ENCODE results near the gene MEPCE.

DNA sequence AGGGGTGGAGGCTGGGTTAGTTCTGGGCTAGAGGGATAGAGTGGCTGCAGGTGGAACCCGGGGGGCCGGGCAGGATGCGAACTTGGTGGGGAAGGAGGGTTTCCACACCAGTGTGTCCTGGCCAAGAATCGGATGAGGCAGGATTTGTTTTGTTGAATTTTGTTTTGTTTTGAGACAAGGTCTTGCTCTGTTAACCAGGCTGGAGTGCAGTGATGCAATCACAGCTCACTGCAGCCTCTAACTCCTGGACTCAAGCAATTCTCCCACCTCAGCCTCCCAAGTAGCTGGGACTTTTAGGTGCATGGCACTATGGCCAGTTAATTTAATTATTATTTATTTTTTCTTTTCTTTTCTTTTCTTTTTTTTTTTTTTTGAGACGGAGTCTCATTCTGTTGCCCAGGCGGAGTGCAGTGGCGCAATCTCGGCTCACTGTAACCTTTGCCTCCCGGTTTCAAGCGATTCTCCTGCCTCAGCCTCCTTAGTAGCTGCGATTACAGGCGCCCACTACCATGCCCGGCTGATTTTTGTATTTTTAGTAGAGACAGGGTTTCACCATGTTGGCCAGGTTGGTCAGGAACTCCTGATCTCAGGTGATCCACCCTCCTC lies 19.7 kb downstream of the MEPCE start:
- TF ChIP-seq EZH2phosphoT487 (IDR thresholded peaks at IDR 0.05; ENCODE audit: unreplicated experiment) (no peak), POLR2AphosphoS5 (IDR thresholded peaks at IDR 0.05; ENCODE audit: low read depth) (no peak), EZH2 (IDR thresholded peaks at IDR 0.05; ENCODE audit: low read depth, unreplicated experiment) (no peak)
- TF ChIP-seq, protein P1, sequence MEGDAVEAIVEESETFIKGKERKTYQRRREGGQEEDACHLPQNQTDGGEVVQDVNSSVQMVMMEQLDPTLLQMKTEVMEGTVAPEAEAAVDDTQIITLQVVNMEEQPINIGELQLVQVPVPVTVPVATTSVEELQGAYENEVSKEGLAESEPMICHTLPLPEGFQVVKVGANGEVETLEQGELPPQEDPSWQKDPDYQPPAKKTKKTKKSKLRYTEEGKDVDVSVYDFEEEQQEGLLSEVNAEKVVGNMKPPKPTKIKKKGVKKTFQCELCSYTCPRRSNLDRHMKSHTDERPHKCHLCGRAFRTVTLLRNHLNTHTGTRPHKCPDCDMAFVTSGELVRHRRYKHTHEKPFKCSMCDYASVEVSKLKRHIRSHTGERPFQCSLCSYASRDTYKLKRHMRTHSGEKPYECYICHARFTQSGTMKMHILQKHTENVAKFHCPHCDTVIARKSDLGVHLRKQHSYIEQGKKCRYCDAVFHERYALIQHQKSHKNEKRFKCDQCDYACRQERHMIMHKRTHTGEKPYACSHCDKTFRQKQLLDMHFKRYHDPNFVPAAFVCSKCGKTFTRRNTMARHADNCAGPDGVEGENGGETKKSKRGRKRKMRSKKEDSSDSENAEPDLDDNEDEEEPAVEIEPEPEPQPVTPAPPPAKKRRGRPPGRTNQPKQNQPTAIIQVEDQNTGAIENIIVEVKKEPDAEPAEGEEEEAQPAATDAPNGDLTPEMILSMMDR (conservative IDR thresholded peaks at IDR 0.05; ENCODE audit: low read depth in 2 of 2): no peak
- TF ChIP-seq, protein P2, sequence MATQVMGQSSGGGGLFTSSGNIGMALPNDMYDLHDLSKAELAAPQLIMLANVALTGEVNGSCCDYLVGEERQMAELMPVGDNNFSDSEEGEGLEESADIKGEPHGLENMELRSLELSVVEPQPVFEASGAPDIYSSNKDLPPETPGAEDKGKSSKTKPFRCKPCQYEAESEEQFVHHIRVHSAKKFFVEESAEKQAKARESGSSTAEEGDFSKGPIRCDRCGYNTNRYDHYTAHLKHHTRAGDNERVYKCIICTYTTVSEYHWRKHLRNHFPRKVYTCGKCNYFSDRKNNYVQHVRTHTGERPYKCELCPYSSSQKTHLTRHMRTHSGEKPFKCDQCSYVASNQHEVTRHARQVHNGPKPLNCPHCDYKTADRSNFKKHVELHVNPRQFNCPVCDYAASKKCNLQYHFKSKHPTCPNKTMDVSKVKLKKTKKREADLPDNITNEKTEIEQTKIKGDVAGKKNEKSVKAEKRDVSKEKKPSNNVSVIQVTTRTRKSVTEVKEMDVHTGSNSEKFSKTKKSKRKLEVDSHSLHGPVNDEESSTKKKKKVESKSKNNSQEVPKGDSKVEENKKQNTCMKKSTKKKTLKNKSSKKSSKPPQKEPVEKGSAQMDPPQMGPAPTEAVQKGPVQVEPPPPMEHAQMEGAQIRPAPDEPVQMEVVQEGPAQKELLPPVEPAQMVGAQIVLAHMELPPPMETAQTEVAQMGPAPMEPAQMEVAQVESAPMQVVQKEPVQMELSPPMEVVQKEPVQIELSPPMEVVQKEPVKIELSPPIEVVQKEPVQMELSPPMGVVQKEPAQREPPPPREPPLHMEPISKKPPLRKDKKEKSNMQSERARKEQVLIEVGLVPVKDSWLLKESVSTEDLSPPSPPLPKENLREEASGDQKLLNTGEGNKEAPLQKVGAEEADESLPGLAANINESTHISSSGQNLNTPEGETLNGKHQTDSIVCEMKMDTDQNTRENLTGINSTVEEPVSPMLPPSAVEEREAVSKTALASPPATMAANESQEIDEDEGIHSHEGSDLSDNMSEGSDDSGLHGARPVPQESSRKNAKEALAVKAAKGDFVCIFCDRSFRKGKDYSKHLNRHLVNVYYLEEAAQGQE (IDR thresholded peaks at IDR 0.05; ENCODE audit: unreplicated experiment): no peak
- TF ChIP-seq, protein P3, sequence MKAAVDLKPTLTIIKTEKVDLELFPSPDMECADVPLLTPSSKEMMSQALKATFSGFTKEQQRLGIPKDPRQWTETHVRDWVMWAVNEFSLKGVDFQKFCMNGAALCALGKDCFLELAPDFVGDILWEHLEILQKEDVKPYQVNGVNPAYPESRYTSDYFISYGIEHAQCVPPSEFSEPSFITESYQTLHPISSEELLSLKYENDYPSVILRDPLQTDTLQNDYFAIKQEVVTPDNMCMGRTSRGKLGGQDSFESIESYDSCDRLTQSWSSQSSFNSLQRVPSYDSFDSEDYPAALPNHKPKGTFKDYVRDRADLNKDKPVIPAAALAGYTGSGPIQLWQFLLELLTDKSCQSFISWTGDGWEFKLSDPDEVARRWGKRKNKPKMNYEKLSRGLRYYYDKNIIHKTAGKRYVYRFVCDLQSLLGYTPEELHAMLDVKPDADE (IDR thresholded peaks at IDR 0.05): no peak

All from GM23338 (cell line).